HG02840 (cell line): ENCODE measurements around the gene RCN1.

ENCODE experiments used
- ATAC-seq: cut with Tn5 transposase; IDR thresholded peaks from one replicate; pipeline ENCODE4 v1.9.1; 2021; ENCODE audit warnings: mild to moderate bottlenecking, moderate library complexity, moderate number of reproducible peaks; ENCODE audit not compliant: unreplicated experiment, low FRiP score

Gene RCN1

DNA sequence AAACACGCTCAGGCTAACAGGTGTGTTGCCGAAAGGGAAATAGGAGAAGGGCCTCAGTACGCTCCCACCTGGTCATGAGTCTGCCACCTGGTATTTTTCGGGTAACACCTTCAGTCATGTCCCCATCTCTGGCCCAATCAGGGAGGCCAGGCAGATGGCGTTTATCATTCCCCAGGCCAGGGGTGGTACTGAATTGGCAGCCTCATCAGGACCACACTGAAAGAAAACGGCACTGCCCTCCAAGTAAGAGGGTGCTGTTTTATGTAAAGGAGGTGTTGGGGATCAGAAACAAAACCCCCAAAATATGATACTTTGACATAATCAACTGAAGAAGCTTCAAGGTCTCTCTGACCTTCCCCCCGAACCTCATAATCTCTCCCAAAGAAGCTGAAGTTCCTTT lies 58.9 kb downstream of the RCN1 start:
- ATAC-seq, result no peak

DNA sequence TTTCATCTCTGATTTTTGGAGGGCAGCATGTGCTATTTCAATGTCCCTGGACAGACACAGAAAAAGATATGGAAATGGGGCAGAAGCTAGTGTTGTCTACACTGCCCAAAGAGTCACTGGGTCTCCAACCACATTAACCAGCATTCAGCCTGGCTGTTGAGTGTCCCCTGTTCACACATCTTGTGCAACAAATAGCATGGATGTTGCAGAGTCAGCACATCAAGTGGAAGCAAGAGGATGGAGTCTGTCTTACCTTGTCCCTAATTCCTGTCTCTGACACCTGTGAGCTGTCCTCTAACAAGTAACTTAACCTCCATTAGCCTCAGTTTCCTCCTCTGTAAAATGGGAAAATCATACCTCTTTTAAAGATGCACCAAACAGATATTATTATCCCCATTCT lies 60.2 kb downstream of the RCN1 start:
- no peak for ATAC-seq

GRCh38 chr11:32152216-32152615 lies 61.3 kb downstream of the RCN1 start:
- ATAC-seq, result no peak

GRCh38 chr11:32152821-32153220 lies 61.9 kb downstream of the RCN1 start:
- no peak for ATAC-seq

GRCh38 chr11:32153747-32154146 lies 62.9 kb downstream of the RCN1 start:
- ATAC-seq, result no peak

DNA sequence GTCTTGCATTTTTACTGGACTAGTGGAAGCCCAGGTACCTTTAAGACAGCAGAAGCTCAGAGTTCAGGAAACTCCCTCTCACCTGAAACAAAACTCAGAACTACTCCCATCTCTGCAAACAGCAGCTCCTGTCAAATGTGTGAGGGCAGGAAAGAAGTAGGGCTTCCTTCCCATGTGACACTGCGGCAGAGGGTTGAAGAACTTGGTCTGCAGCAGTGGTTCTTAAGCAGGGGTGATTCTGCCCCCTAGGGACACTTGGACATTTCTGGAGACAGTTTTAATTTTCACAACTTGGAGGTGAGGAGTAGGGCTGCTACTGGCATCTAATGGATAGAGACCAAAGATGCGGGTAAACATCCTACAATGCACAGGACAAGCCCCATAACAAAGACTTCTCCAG lies 63.4 kb downstream of the RCN1 start:
- no peak for ATAC-seq
